Neuronal stem cell (in vitro differentiated cells): ENCODE results near the gene DNAJB5.

Source experiments
- DNase-seq: peaks from one replicate; pipeline ENCODE4 v3.0.0-alpha.2; 2013; ENCODE audit warnings: low spot score
- H2AFZ ChIP-seq: one replicate; pipeline ENCODE4 v1.6.1; 2013; ENCODE audit warnings: mild to moderate bottlenecking, low read length, inconsistent platforms
- H2AK5ac ChIP-seq: 2 replicates; pipeline ENCODE4 v1.6.1; 2013; ENCODE audit warnings: low read depth, mild to moderate bottlenecking, inconsistent platforms, low read length, moderate library complexity, mixed read lengths
- H2BK120ac ChIP-seq: 2 replicates; pipeline ENCODE4 v1.6.1; 2013; ENCODE audit warnings: low read depth, mild to moderate bottlenecking, inconsistent platforms, low read length, moderate library complexity, mixed read lengths
- H2BK12ac ChIP-seq: one replicate; pipeline ENCODE4 v1.6.1; 2013; ENCODE audit warnings: low read length, inconsistent platforms
- H2BK15ac ChIP-seq: 2 replicates; pipeline ENCODE4 v1.6.1; 2013; ENCODE audit warnings: mild to moderate bottlenecking, low read length, inconsistent platforms, mixed read lengths
- H2BK5ac ChIP-seq: one replicate; pipeline ENCODE4 v1.6.1; 2013; ENCODE audit warnings: inconsistent platforms, mild to moderate bottlenecking, low read length, moderate library complexity
- H3K14ac ChIP-seq: one replicate; pipeline ENCODE4 v1.6.1; 2013; ENCODE audit warnings: low read length, inconsistent platforms
- H3K18ac ChIP-seq: 2 replicates; pipeline ENCODE4 v1.6.1; 2013; ENCODE audit warnings: low read length, inconsistent platforms
- H3K23ac ChIP-seq: 2 replicates; pipeline ENCODE4 v1.6.1; 2013; ENCODE audit warnings: low read depth, mild to moderate bottlenecking, mixed read lengths, low read length, inconsistent platforms; ENCODE audit not compliant: poor library complexity
- H3K27ac ChIP-seq: replicated peaks from 3 replicates; pipeline ENCODE4 v1.5.1; 2013; ENCODE audit warnings: low read length, inconsistent platforms
- H3K27me3 ChIP-seq, 3 experiments: 2 replicates each; pipeline ENCODE4 v1.6.1; 2013; ENCODE audit warnings: low read length in 3 of 3, mild to moderate bottlenecking in 2 of 3, inconsistent platforms in 1 of 3, low read depth in 1 of 3, mixed read lengths in 1 of 3, moderate library complexity in 1 of 3; ENCODE audit not compliant: control insufficient read depth in 3 of 3, insufficient read depth in 3 of 3
- H3K36me3 ChIP-seq, 2 donors: replicated peaks in 1 of 2; 2 replicates each; pipeline ENCODE4 v1.6.1; 2013; ENCODE audit warnings: low read length in 2 of 2; ENCODE audit not compliant: control insufficient read depth in 2 of 2, insufficient read depth in 2 of 2
- H3K4ac ChIP-seq: 2 replicates; pipeline ENCODE4 v1.6.1; 2013; ENCODE audit warnings: inconsistent platforms, mild to moderate bottlenecking, low read length, moderate library complexity
- H3K4me1 ChIP-seq, 2 donors: 1 replicate in 1 of 2; 2 replicates in 1 of 2; pipeline ENCODE4 v1.6.1; 2013; ENCODE audit warnings: low read length in 2 of 2, low read depth in 1 of 2; ENCODE audit not compliant: control insufficient read depth in 2 of 2, insufficient read depth in 1 of 2
- H3K4me2 ChIP-seq: one replicate; pipeline ENCODE4 v1.6.1; 2013; ENCODE audit warnings: mild to moderate bottlenecking, low read length, inconsistent platforms; ENCODE audit not compliant: insufficient read depth, poor library complexity, severe bottlenecking
- H3K4me3 ChIP-seq, 2 donors: 2 replicates each; pipeline ENCODE4 v1.5.1; 2013; ENCODE audit warnings: low read length in 2 of 2, mild to moderate bottlenecking in 2 of 2, inconsistent platforms in 1 of 2, moderate library complexity in 1 of 2
- H3K79me1 ChIP-seq: one replicate; pipeline ENCODE4 v1.6.1; 2013; ENCODE audit warnings: low read depth, mild to moderate bottlenecking, inconsistent platforms, low read length, moderate library complexity
- H3K9ac ChIP-seq: one replicate; pipeline ENCODE4 v1.6.1; 2013; ENCODE audit warnings: mild to moderate bottlenecking, low read depth, low read length, inconsistent platforms; ENCODE audit not compliant: poor library complexity
- H3K9me3 ChIP-seq, 2 donors: replicated peaks in 1 of 2; 2 replicates each; pipeline versions ENCODE3 to v1.6.1; 2013; ENCODE audit warnings: low read length in 2 of 2, mild to moderate bottlenecking in 2 of 2, inconsistent platforms in 1 of 2, low read depth in 1 of 2, mixed read lengths in 1 of 2, moderate library complexity in 1 of 2; ENCODE audit not compliant: control insufficient read depth in 2 of 2, insufficient read depth in 1 of 2
- H4K8ac ChIP-seq: one replicate; pipeline ENCODE4 v1.6.1; 2013; ENCODE audit warnings: low read depth, mild to moderate bottlenecking, inconsistent platforms, low read length, moderate library complexity
- H4K91ac ChIP-seq: one replicate; pipeline ENCODE4 v1.6.1; 2013; ENCODE audit warnings: low read length, low read depth, mild to moderate bottlenecking, inconsistent platforms; ENCODE audit not compliant: poor library complexity
- WGBS, 2 donors: extraction: QIAGEN DNeasy Blood & Tissue Kit; methylation state at CpG; one replicate each; pipeline ENCODE4 v1.1.7; 2013; ENCODE audit warnings: missing lambda C conversion rate in 2 of 2, mixed read lengths in 1 of 2; ENCODE audit not compliant: insufficient read length in 2 of 2, insufficient replicate concordance in 1 of 2; ENCODE audit errors: extremely low coverage in 2 of 2; 5-methylcytosine and 5-hydroxymethylcytosine counted together

The DNAJB5 gene

DNA sequence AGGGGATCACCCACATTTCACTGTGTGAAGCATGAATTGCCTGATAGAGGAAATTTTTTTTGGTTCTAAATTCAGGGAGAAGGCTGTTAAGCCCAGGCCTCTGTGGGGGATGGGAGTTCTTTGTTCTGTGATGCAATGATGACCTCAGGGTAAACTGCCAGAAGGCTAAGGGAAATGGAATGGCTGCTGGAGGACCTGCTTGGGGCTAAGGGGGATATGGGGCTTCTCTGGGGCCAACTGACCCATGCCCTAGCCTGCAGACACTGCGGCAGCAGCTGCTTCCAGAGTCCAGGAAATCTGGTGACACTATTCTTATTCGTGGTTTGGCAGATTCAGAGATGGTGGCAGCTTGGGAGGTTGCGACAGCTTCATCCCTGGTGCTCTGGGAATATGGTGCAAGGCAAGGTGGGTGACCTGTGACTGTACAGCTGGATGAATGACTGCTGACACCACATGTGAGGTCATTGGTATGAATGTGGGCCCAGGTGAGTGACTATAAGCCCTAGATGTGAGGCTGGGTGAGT lies 52.6 kb downstream of the DNAJB5 start:
- Histone ChIP-seq H3K9ac (no peak overlapping the region), H3K4me3 (no peak overlapping the region), H2BK12ac (no peak overlapping the region), H3K36me3 (peaks cover 1 to 29% of the 10 kb centered on the region in 2 donors), H3K27me3 (no peaks in the 10 kb centered on the region), H4K8ac (no peak overlapping the region), H2BK5ac (no peak overlapping the region), H3K4me1 (peaks cover 0 to 5% of the 10 kb centered on the region in 2 donors), H2BK15ac (no peak overlapping the region), H4K91ac (no peak overlapping the region), H3K4ac (no peak overlapping the region), H3K79me1 (no peaks in the 10 kb centered on the region), H2AFZ (no peak overlapping the region), H3K23ac (no peak overlapping the region), H3K18ac (no peak overlapping the region), H3K27ac (no peak overlapping the region), H3K14ac (no peak overlapping the region), H3K4me2 (no peak overlapping the region), H2AK5ac (no peak overlapping the region), H3K9me3 (no peaks in the 10 kb centered on the region), H2BK120ac (no peak overlapping the region)
- no peak for DNase-seq
- no CpG with 5 or more reads among the region's 3 CpGs for WGBS, 2 donors

GRCh38 chr9:35042891-35043545 lies 53.5 kb downstream of the DNAJB5 start:
- no peak overlapping the region for H2BK12ac ChIP-seq
- no peaks in the 10 kb centered on the region for H3K79me1 ChIP-seq
- no peak overlapping the region for H3K18ac ChIP-seq
- no peak overlapping the region for H4K8ac ChIP-seq
- peaks cover 0 to 5% of the 10 kb centered on the region in 2 donors for H3K4me1 ChIP-seq
- no peak overlapping the region for H3K4ac ChIP-seq
- no CpG with 5 or more reads among the region's 6 CpGs for WGBS, 2 donors
- H3K36me3 ChIP-seq: peaks cover 1 to 34% of the 10 kb centered on the region in 2 donors
- H4K91ac ChIP-seq: no peak overlapping the region
- no peaks in the 10 kb centered on the region for H3K27me3 ChIP-seq
- H3K27ac ChIP-seq: no peak overlapping the region
- H3K9me3 ChIP-seq: no peaks in the 10 kb centered on the region
- H3K4me2 ChIP-seq: no peak overlapping the region
- H3K14ac ChIP-seq: no peak overlapping the region
- H2BK5ac ChIP-seq: no peak overlapping the region
- no peak overlapping the region for H3K9ac ChIP-seq
- H2AK5ac ChIP-seq: no peak overlapping the region
- no peak overlapping the region for H2BK15ac ChIP-seq
- H2AFZ ChIP-seq: no peak overlapping the region
- DNase-seq: no peak
- no peak overlapping the region for H3K4me3 ChIP-seq
- H2BK120ac ChIP-seq: no peak overlapping the region
- no peak overlapping the region for H3K23ac ChIP-seq

- no peak overlapping the region for H4K8ac ChIP-seq
- peaks cover 1 to 43% of the 10 kb centered on the region in 2 donors for H3K36me3 ChIP-seq
- no peak overlapping the region for H3K14ac ChIP-seq
- no CpG with 5 or more reads among the region's 3 CpGs for WGBS, 2 donors
- H2AK5ac ChIP-seq: no peak overlapping the region
- H2AFZ ChIP-seq: no peak overlapping the region
- H2BK120ac ChIP-seq: no peak overlapping the region
- H3K9ac ChIP-seq: no peak overlapping the region
- peaks cover 0 to 5% of the 10 kb centered on the region in 2 donors for H3K4me1 ChIP-seq
- H4K91ac ChIP-seq: no peak overlapping the region
- H3K4me3 ChIP-seq: no peak overlapping the region
- H3K4ac ChIP-seq: no peak overlapping the region
- no peaks in the 10 kb centered on the region for H3K27me3 ChIP-seq
- H2BK12ac ChIP-seq: no peak overlapping the region
- H3K79me1 ChIP-seq: no peaks in the 10 kb centered on the region
- H3K23ac ChIP-seq: no peak overlapping the region
- H2BK15ac ChIP-seq: no peak overlapping the region
- no peak overlapping the region for H2BK5ac ChIP-seq
- H3K9me3 ChIP-seq: no peaks in the 10 kb centered on the region
- H3K27ac ChIP-seq: no peak overlapping the region
- DNase-seq: no peak
- H3K4me2 ChIP-seq: no peak overlapping the region
- no peak overlapping the region for H3K18ac ChIP-seq
Observed at GRCh38 chr9:35044071-35044470, 54.5 kb downstream of the DNAJB5 start.
